Adrenal gland (tissue), 5 donors: ENCODE results near the gene MYL7.
A peak's percentile ranks its signal among the peaks of the same experiment; 100 is the strongest.

ENCODE experiments used
- CTCF ChIP-seq, 6 experiments: fragments of 450-650 bp in 4 of 6; fragments of 200-600 bp in 2 of 6; sonication (generic) in 1 of 6; IDR thresholded peaks; 1 replicate in 5 of 6; 2 replicates in 1 of 6; pipeline versions ENCODE4 v1.5.1 to v1.8.0; 2016 to 2021; ENCODE audit warnings: antibody characterized with exemption in 6 of 6, mild to moderate bottlenecking in 2 of 6, moderate library complexity in 1 of 6
- POLR2A ChIP-seq, 2 donors: fragments of 450-650 bp; IDR thresholded peaks; one replicate each; pipeline ENCODE4 v1.6.1; 2017; ENCODE audit warnings: antibody characterized with exemption in 2 of 2, mild to moderate bottlenecking in 2 of 2, moderate library complexity in 1 of 2
- donor health status: DM: no; HTN: no; CAD: no.

GRCh38 chr7:44108768-44109750 lies 32.1 kb downstream of the MYL7 start:
- TF ChIP-seq CTCF (IDR thresholded peaks at IDR 0.05), result peak in 1 of 6 experiments; percentile 2
- TF ChIP-seq POLR2A (IDR thresholded peaks at IDR 0.05), result no peak
